Kidney (tissue), 14 donors: ENCODE data around the gene GIMAP6. TPM values are rescaled to one million over a fixed set of nuclear protein-coding genes. Genes with fewer than 3 reads are reported as not detected.
"Not testable (repeated sequence)": the region's sequence is repeated elsewhere in the genome, so short reads cannot be mapped to it uniquely, and the experiment has no call there.

Experiments used
- DNase-seq, 5 donors: peaks; one replicate each; pipeline ENCODE4 v3.0.0-alpha.2; 2013 to 2020
- FAIRE-seq: peaks from 2 replicates; lab custom pipeline; 2012; peaks lifted over from hg19 to GRCh38; lab: Jason Lieb, UNC
- H3K27ac ChIP-seq, 2 donors: one replicate each; pipeline ENCODE4 v1.7.0; 2013; ENCODE audit warnings: low read depth in 2 of 2, low read length in 2 of 2, inconsistent platforms in 1 of 2
- H3K27me3 ChIP-seq: one replicate; pipeline ENCODE4 v1.7.1; 2013; ENCODE audit warnings: low read length, inconsistent platforms; ENCODE audit not compliant: control insufficient read depth, insufficient read depth
- H3K36me3 ChIP-seq, 3 donors: one replicate each; pipeline versions ENCODE4 v1.7.0 to v1.7.1; 2013; ENCODE audit warnings: low read length in 3 of 3, control low read depth in 1 of 3, inconsistent platforms in 1 of 3; ENCODE audit not compliant: insufficient read depth in 3 of 3, control insufficient read depth in 2 of 3
- H3K4me1 ChIP-seq, 3 donors: one replicate each; pipeline versions ENCODE4 v1.7.0 to v1.7.1; 2013; ENCODE audit warnings: low read length in 3 of 3, inconsistent platforms in 1 of 3, low read depth in 1 of 3; ENCODE audit not compliant: control insufficient read depth in 2 of 3, insufficient read depth in 2 of 3
- H3K4me3 ChIP-seq, 3 donors: one replicate each; pipeline versions ENCODE4 v1.7.0 to v1.8.1; 2013; ENCODE audit warnings: low read length in 3 of 3, control low read depth in 1 of 3, inconsistent platforms in 1 of 3
- H3K9ac ChIP-seq, 3 donors: one replicate each; pipeline versions ENCODE4 v1.7.0 to v1.7.1; 2013; ENCODE audit warnings: low read length in 3 of 3, control low read depth in 1 of 3, inconsistent platforms in 1 of 3
- H3K9me3 ChIP-seq, 3 donors: one replicate each; pipeline versions ENCODE4 v1.7.0 to v1.7.1; 2013; ENCODE audit warnings: low read length in 3 of 3, control low read depth in 1 of 3, inconsistent platforms in 1 of 3; ENCODE audit not compliant: control insufficient read depth in 2 of 3, insufficient read depth in 1 of 3
- intact Hi-C: fragments of 100-400 bp; cut with DNase I; formaldehyde crosslinking; loops from one replicate; pipeline ENCODE4 v1.11.1; 2022
- polyA plus RNA-seq: library from polyadenylated mRNA; stranded (reverse); fragments of 350-450 nt; fragmentation: Illumina TruSeq; extraction: RNeasy Lipid Tissue Mini Kit (QIAGEN cat#74804); gene quantifications from one replicate; pipeline ENCODE4 v1.2.3, GENCODE V29; 2014; ENCODE audit warnings: low read depth, low replicate concordance; ENCODE audit not compliant: insufficient read depth
- total RNA-seq: library from RNA; stranded (reverse); fragmentation: NEBNext Ultra II Directional; extraction: Animal tissue kit (Norgen Biotek cat#: 25700); gene quantifications from one replicate; pipeline ENCODE4 v1.2.1, GENCODE V29; 2021
- TF ChIP-seq, protein P1 (sequence below): IDR thresholded peaks from 3 replicates; pipeline ENCODE4 v1.5.1; 2012; ENCODE audit warnings: mild to moderate bottlenecking, moderate library complexity, borderline replicate concordance; ENCODE audit not compliant: insufficient read depth; ENCODE audit errors: extremely low read depth
- donor health status: control.
- donor health status: control.
- donor health status: control.
- donor health status: control.
- donor health status: control.
- donor health status: DM: yes; HTN: yes; CAD: no.
- donor health status: Normal renal cell carcinoma (clear cell type).

The GIMAP6 gene
- total and polyA plus RNA-seq, 2 donors from 2014 or later = 14.3 to 48.7 TPM

DNA sequence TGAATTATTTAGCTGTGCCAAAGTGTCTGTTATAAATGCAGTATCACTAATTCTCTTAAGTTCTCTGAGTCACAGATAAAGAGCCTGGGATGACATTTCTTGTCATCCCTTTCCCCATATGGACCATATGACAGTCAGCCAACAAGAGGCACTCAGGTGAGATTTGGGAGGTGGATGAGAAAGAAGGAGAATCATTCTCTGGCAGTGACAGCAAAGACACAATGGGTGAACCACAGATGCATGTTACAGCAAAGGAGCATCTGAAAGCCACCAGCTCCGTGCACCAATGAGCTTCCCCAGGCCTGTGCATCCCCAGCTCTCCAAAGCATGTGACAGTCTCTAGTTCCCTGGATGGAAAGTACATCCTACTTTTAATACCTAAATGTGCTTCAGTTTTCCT, 10.8 kb downstream of the GIMAP6 start:
- Histone ChIP-seq H3K27me3 (no peaks in the 10 kb centered on the region), H3K36me3 (no peaks in the 10 kb centered on the region), H3K4me3 (no peak overlapping the region), H3K9me3 (no peaks in the 10 kb centered on the region), H3K4me1 (no peaks in the 10 kb centered on the region), H3K9ac (no peak overlapping the region), H3K27ac (no peak overlapping the region)
- DNase-seq = no peak
- no peak for FAIRE-seq
- TF ChIP-seq, protein P1, sequence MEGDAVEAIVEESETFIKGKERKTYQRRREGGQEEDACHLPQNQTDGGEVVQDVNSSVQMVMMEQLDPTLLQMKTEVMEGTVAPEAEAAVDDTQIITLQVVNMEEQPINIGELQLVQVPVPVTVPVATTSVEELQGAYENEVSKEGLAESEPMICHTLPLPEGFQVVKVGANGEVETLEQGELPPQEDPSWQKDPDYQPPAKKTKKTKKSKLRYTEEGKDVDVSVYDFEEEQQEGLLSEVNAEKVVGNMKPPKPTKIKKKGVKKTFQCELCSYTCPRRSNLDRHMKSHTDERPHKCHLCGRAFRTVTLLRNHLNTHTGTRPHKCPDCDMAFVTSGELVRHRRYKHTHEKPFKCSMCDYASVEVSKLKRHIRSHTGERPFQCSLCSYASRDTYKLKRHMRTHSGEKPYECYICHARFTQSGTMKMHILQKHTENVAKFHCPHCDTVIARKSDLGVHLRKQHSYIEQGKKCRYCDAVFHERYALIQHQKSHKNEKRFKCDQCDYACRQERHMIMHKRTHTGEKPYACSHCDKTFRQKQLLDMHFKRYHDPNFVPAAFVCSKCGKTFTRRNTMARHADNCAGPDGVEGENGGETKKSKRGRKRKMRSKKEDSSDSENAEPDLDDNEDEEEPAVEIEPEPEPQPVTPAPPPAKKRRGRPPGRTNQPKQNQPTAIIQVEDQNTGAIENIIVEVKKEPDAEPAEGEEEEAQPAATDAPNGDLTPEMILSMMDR = no peak
- intact Hi-C loops = no loop called here

DNA sequence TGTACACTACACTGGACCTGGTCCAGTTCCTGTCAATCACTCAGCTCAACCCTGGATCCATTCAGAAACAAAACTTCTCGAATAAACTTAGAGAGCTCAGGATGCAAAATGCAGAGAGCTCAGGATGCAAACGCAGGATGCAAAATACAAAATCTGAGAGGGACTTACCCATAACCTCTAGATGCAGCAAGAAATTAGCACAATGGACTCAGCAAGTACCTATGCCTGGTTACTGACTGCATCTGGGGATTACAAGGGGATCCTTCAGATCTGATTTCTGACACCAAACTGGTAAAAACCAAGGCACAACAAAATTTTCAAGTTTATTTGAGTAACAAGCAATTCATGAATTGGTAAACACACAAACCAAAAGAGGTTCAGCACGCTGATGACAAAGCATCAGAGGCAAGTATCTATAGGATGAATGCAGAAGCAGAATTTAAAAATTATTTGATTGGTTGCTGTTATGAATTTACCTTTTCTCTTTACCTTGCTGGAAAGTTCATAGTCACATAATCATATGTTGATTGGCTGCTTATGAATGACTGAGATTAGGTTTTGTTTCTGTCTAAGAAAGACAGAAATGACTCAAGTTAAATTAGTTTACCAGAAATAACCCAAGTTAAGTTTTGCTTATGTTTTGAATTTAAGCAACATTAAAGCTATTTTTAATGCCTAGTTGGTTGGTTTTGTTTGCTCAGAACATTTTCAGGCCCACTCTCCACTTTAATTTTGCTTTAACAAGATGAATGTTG, 11.4 kb downstream of the GIMAP6 start:
- FAIRE-seq = no peak

DNA sequence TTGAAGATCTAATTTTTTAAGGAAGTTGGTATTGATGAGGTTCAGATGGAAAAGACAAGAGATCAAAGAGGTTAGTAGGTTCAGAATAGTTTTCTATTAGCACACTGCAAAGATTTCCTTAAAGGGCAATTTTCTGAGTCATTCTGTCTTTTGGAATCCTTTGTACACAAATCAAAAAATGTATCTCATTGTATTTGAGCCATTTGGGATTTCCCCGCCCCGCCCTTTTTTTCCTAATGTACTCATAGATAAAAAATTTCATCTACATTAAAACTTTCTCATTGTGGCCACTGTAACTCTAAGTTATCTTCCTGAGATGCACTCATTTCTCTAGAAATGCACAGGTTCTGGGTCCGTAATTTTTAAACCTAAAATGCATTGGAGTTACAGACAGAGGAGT, 12.1 kb downstream of the GIMAP6 start:
- intact Hi-C loops = no loop called here
- TF ChIP-seq, protein P1 = no peak
- H3K4me1 ChIP-seq = no peaks in the 10 kb centered on the region
- H3K4me3 ChIP-seq = no peak overlapping the region
- no peak for DNase-seq
- no peak overlapping the region for H3K27ac ChIP-seq
- H3K9ac ChIP-seq = no peak overlapping the region
- no peaks in the 10 kb centered on the region for H3K9me3 ChIP-seq
- H3K27me3 ChIP-seq = no peaks in the 10 kb centered on the region
- H3K36me3 ChIP-seq = no peaks in the 10 kb centered on the region
- no peak for FAIRE-seq

More for the DNA sequence above, 11.4 kb downstream of the GIMAP6 start:
- TF ChIP-seq, protein P1 = no peak
- no peak overlapping the region for H3K9ac ChIP-seq
- no peak overlapping the region for H3K27ac ChIP-seq
- DNase-seq = no peak
- intact Hi-C loops = no loop called here
- H3K9me3 ChIP-seq = no peaks in the 10 kb centered on the region
- no peaks in the 10 kb centered on the region for H3K4me1 ChIP-seq
- no peaks in the 10 kb centered on the region for H3K27me3 ChIP-seq
- H3K4me3 ChIP-seq = no peak overlapping the region
- H3K36me3 ChIP-seq = no peaks in the 10 kb centered on the region

DNA sequence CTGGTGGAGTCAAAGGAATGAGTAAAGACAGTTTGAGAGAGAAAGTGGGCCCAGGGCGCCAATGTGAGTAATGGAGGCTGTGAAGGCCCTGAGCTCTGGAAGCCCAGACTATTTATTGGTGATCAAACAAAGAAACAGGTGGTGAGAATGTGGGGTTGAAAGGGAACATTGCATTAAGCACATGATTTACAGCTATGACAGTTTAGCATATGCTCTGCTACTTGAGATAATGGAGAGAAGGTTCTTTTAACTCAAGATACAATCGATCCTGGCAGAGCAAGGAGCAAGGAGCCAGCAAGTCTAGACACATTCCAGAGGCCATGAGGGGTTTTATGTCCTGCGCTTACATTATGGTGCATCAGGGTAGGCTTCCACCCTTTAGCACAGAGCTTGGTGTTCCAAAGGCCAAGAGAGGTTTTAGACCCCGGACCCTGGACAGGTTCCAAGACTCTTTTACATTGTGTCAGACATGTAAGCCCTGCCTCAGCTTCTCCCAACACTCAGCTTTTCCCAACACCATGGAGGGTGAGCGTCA, 16.9 kb downstream of the GIMAP6 start:
- intact Hi-C loops, H3K9me3 ChIP-seq, FAIRE-seq: not testable (repeated sequence)

DNA sequence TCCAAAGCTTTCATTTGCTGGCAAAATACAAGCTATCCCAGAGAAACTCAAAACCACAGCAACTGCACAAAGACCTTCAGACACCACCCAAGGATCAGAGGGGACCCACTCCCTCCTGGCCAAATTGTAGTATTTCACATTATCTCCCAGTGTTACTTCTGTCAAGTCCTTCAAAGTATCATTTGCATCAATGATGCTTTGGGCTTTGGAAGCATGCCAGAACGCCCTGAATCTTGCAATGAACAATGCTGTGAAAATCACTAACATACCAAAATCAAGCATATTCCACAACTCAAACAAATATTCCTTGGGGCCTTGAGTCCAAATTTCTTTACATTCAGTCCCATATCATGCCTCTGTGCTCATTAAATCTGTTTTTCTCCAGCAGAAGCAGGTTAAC, 17.8 kb downstream of the GIMAP6 start:
- FAIRE-seq, H3K9ac ChIP-seq, H3K27me3 ChIP-seq, H3K9me3 ChIP-seq, H3K4me1 ChIP-seq, DNase-seq, H3K36me3 ChIP-seq, H3K27ac ChIP-seq, H3K4me3 ChIP-seq, intact Hi-C loops: not testable (repeated sequence)

More for the DNA sequence above, 16.9 kb downstream of the GIMAP6 start:
- H3K4me3 ChIP-seq, H3K27ac ChIP-seq, H3K27me3 ChIP-seq, H3K36me3 ChIP-seq, H3K9ac ChIP-seq, DNase-seq, H3K4me1 ChIP-seq: not testable (repeated sequence)
